HG03066 (cell line): Measurements from ENCODE around the gene PLEKHM1.
"Not testable (repeated sequence)": the region's sequence is repeated elsewhere in the genome, so short reads cannot be mapped to it uniquely, and the experiment has no call there.

Source experiments
- ATAC-seq: cut with Tn5 transposase; IDR thresholded peaks from one replicate; pipeline ENCODE4 v1.9.1; 2021; ENCODE audit warnings: low read depth; ENCODE audit not compliant: unreplicated experiment

Gene PLEKHM1

GRCh38 chr17:45444301-45444700, 46.2 kb downstream of the PLEKHM1 start:
- ATAC-seq: not testable (repeated sequence)

- not testable (repeated sequence) for ATAC-seq
Measured at GRCh38 chr17:45443371-45444260, 46.9 kb downstream of the PLEKHM1 start.

GRCh38 chr17:45441526-45442310, 48.8 kb downstream of the PLEKHM1 start:
- no peak for ATAC-seq

GRCh38 chr17:45440839-45441515, 49.5 kb downstream of the PLEKHM1 start:
- ATAC-seq: peak; percentile 90

- no peak for ATAC-seq
Measured at GRCh38 chr17:45440161-45440778, 50.3 kb downstream of the PLEKHM1 start.

- ATAC-seq: no peak
Measured at GRCh38 chr17:45438931-45439610, 51.5 kb downstream of the PLEKHM1 start.

GRCh38 chr17:45437465-45438283, 52.8 kb downstream of the PLEKHM1 start:
- no peak for ATAC-seq

GRCh38 chr17:45436625-45437464, 53.7 kb downstream of the PLEKHM1 start:
- no peak for ATAC-seq

- ATAC-seq: no peak
Measured at GRCh38 chr17:45436161-45436560, 54.4 kb downstream of the PLEKHM1 start.

GRCh38 chr17:45435481-45435880, 55.0 kb downstream of the PLEKHM1 start:
- no peak for ATAC-seq

- no peak for ATAC-seq
Measured at GRCh38 chr17:45433159-45433535, 57.4 kb downstream of the PLEKHM1 start.

GRCh38 chr17:45432405-45433158, 57.9 kb downstream of the PLEKHM1 start, which contains the start of gene ARHGAP27:
Gene ARHGAP27 (minus strand): TSS chr17:45432870. CDS start chr17:45430279, 2,591 bp downstream.
- ATAC-seq: no peak

GRCh38 chr17:45431531-45432404, 58.8 kb downstream of the PLEKHM1 start:
- peak; percentile 56 for ATAC-seq

- no peak for ATAC-seq
Measured at GRCh38 chr17:45430738-45431530, 59.6 kb downstream of the PLEKHM1 start.

GRCh38 chr17:45430006-45430737, 60.3 kb downstream of the PLEKHM1 start:
- no peak for ATAC-seq
